SU-DHL-6 (cell line): ENCODE data around the gene IGF1.

Experiments used
- H2AFZ ChIP-seq: fragments of 200-600 bp; sonication (generic); 2 replicates; pipeline ENCODE4 v1.6.1; 2014; ENCODE audit warnings: low read depth, mild to moderate bottlenecking, moderate library complexity, mixed read lengths, antibody characterized with exemption, low read length; ENCODE audit not compliant: severe bottlenecking
- H3F3A ChIP-seq: fragments of 200-600 bp; shearing (Covaris generic); 2 replicates; pipeline ENCODE4 v1.6.0; 2016; ENCODE audit warnings: antibody characterized with exemption, mild to moderate bottlenecking; ENCODE audit not compliant: insufficient read depth
- H3K27ac ChIP-seq: fragments of 200-600 bp; sonication (generic); 2 replicates; pipeline ENCODE4 v1.5.1; 2016; ENCODE audit warnings: low read depth, mild to moderate bottlenecking, low read length, moderate library complexity, mixed read lengths
- H3K27me3 ChIP-seq: fragments of 200-600 bp; sonication (generic), shearing (Covaris generic); 2 replicates; pipeline ENCODE4 v1.6.0; 2014; ENCODE audit warnings: mild to moderate bottlenecking, low read length
- H3K36me3 ChIP-seq: fragments of 200-600 bp; sonication (generic); 2 replicates; pipeline ENCODE4 v1.6.1; 2014; ENCODE audit warnings: mild to moderate bottlenecking, low read length, mixed read lengths
- H3K4me2 ChIP-seq: fragments of 300-600, 200-600 bp; shearing (Covaris generic), sonication (generic); 2 replicates; pipeline ENCODE4 v1.6.0; 2014; ENCODE audit warnings: low read length, low read depth, mild to moderate bottlenecking; ENCODE audit not compliant: poor library complexity, severe bottlenecking
- H3K4me3 ChIP-seq: fragments of 200-600 bp; sonication (generic); 2 replicates; pipeline ENCODE4 v1.5.1; 2014; ENCODE audit warnings: antibody characterized with exemption, low read length, mild to moderate bottlenecking, mixed read lengths; ENCODE audit not compliant: insufficient read depth, poor library complexity, severe bottlenecking
- H3K79me2 ChIP-seq: fragments of 200-600 bp; sonication (generic); 2 replicates; pipeline ENCODE4 v1.6.1; 2014; ENCODE audit warnings: mild to moderate bottlenecking, low read length, moderate library complexity; ENCODE audit not compliant: insufficient read depth
- H3K9ac ChIP-seq: fragments of 200-600 bp; sonication (generic); 2 replicates; pipeline ENCODE4 v1.7.0; 2014; ENCODE audit warnings: mild to moderate bottlenecking, low read length
- H3K9me2 ChIP-seq: fragments of 200-600 bp; sonication (generic); replicated peaks from 2 replicates; pipeline ENCODE4 v1.6.1; 2014; ENCODE audit warnings: low read length; ENCODE audit not compliant: insufficient read depth
- H3K9me3 ChIP-seq: fragments of 200-600 bp; sonication (generic); 2 replicates; pipeline ENCODE4 v1.6.1; 2014; ENCODE audit warnings: low read length, mixed read lengths; ENCODE audit not compliant: insufficient read depth
- H4K20me1 ChIP-seq: fragments of 200-600 bp; sonication (generic); 2 replicates; pipeline ENCODE4 v1.6.1; 2014; ENCODE audit warnings: low read depth, mild to moderate bottlenecking, antibody characterized with exemption, low read length, moderate library complexity, mixed read lengths
- CTCF ChIP-seq: fragments of 200-600 bp; sonication (generic); IDR thresholded peaks from one replicate; pipeline ENCODE4 v1.5.1; 2017; ENCODE audit warnings: antibody characterized with exemption, mild to moderate bottlenecking, low read length, moderate library complexity; ENCODE audit not compliant: insufficient read depth, poor library complexity, severe bottlenecking
- EZH2phosphoT487 ChIP-seq: fragments of 200-600 bp; sonication (generic), shearing (Covaris generic); conservative IDR thresholded peaks from 2 replicates; pipeline ENCODE4 v1.6.1; 2018; ENCODE audit warnings: mild to moderate bottlenecking, antibody characterized with exemption, low read length, moderate library complexity, mixed read lengths

The IGF1 gene

GRCh38 chr12:102479939-102480338 is 424 bp downstream of the IGF1 start:
- H3F3A ChIP-seq = no peaks in the 10 kb centered on the region
- H4K20me1 ChIP-seq = no peaks in the 10 kb centered on the region
- H3K9me2 ChIP-seq = no peaks in the 10 kb centered on the region
- no peaks in the 10 kb centered on the region for H3K9me3 ChIP-seq
- no peaks in the 10 kb centered on the region for H3K27me3 ChIP-seq
- H3K4me2 ChIP-seq = no peak overlapping the region
- H3K36me3 ChIP-seq = no peaks in the 10 kb centered on the region
- H3K27ac ChIP-seq = no peak overlapping the region
- H3K9ac ChIP-seq = no peak overlapping the region
- no peak overlapping the region for H3K4me3 ChIP-seq
- H3K79me2 ChIP-seq = no peaks in the 10 kb centered on the region
- TF ChIP-seq EZH2phosphoT487 (no peak), CTCF (no peak)
- no peak overlapping the region for H2AFZ ChIP-seq

GRCh38 chr12:102479099-102479885 is 1.1 kb downstream of the IGF1 start:
- Histone ChIP-seq H3K9me2 (no peaks in the 10 kb centered on the region), H3K4me3 (no peak overlapping the region), H3F3A (no peaks in the 10 kb centered on the region), H4K20me1 (no peaks in the 10 kb centered on the region), H3K36me3 (no peaks in the 10 kb centered on the region), H3K27ac (no peak overlapping the region), H3K79me2 (no peaks in the 10 kb centered on the region), H3K9ac (no peak overlapping the region), H3K27me3 (no peaks in the 10 kb centered on the region), H3K9me3 (no peaks in the 10 kb centered on the region), H3K4me2 (no peak overlapping the region), H2AFZ (no peak overlapping the region)
- TF ChIP-seq CTCF (no peak), EZH2phosphoT487 (no peak)

GRCh38 chr12:102478405-102479098 is 1.8 kb downstream of the IGF1 start:
- Histone ChIP-seq H3K27ac (no peak overlapping the region), H3K4me2 (no peak overlapping the region), H4K20me1 (no peaks in the 10 kb centered on the region), H3K9me3 (no peaks in the 10 kb centered on the region), H3K9ac (no peak overlapping the region), H3K27me3 (no peaks in the 10 kb centered on the region), H3K4me3 (no peak overlapping the region), H3K9me2 (no peaks in the 10 kb centered on the region), H2AFZ (no peak overlapping the region), H3F3A (no peaks in the 10 kb centered on the region), H3K36me3 (no peaks in the 10 kb centered on the region), H3K79me2 (no peaks in the 10 kb centered on the region)
- TF ChIP-seq EZH2phosphoT487 = no peak
- TF ChIP-seq CTCF = no peak
